ENCODE data around the gene GAL. TPM values are rescaled to one million over a fixed set of nuclear protein-coding genes. Genes with fewer than 3 reads are reported as not detected.

GAL gene
- total RNA-seq, 6 experiments from 2014 or later = 0.49 TPM; not detected in 5

DNA sequence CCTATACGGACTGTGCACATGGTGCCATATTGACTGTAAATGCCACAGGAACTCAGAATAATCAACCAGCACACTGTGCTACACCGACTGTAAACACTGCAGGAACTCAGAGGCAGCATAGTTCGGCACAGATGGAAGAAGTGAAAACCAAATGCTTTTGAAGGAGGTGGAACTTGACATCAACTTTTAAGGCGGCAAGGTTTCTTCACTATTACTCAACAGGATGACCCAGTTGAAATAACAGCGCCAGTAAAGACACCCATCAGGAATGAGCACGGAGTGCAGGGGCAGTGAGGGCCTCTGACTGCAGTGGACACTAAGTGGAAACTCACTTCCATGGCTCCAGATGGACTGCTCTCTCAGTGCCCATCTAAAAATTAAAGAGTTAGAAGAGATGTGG, 51.3 kb downstream of the GAL start:
- intact Hi-C loops (cut with DNase I) = no loop called here
- ATAC-seq (no peak), DNase-seq (no peak)
- H3K27ac ChIP-seq = no peak overlapping the region
- H3K27me3 ChIP-seq = no peaks in the 10 kb centered on the region
- no peaks in the 10 kb centered on the region for H3K9me3 ChIP-seq
- TF ChIP-seq POLR2A (IDR thresholded peaks at IDR 0.05) = no peak
- TF ChIP-seq, protein P1, sequence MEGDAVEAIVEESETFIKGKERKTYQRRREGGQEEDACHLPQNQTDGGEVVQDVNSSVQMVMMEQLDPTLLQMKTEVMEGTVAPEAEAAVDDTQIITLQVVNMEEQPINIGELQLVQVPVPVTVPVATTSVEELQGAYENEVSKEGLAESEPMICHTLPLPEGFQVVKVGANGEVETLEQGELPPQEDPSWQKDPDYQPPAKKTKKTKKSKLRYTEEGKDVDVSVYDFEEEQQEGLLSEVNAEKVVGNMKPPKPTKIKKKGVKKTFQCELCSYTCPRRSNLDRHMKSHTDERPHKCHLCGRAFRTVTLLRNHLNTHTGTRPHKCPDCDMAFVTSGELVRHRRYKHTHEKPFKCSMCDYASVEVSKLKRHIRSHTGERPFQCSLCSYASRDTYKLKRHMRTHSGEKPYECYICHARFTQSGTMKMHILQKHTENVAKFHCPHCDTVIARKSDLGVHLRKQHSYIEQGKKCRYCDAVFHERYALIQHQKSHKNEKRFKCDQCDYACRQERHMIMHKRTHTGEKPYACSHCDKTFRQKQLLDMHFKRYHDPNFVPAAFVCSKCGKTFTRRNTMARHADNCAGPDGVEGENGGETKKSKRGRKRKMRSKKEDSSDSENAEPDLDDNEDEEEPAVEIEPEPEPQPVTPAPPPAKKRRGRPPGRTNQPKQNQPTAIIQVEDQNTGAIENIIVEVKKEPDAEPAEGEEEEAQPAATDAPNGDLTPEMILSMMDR (IDR thresholded peaks at IDR 0.05) = no peak
- H3K4me1 ChIP-seq = no peaks in the 10 kb centered on the region
- H3K4me3 ChIP-seq = no peak overlapping the region
- 68% methylated on average over 6 of the region's 6 CpGs for WGBS (ENCODE audit: insufficient coverage, low coverage, low lambda C conversion rate, missing lambda C conversion rate)
- no peaks in the 10 kb centered on the region for H3K36me3 ChIP-seq

Other genes starting within 250 kb of the GAL start
- gene PPP6R3, start 223.8 kb upstream of the GAL start, total RNA-seq = 10 to 100 TPM; 35.8 to 48.3 (median 39.2) TPM
- gene TESMIN, start 67.0 kb downstream of the GAL start, total RNA-seq = 1 to 10 TPM in 2 of 6 experiments, under 1 TPM in 4; 0.42 to 1.4 (median 0.80) TPM
- gene CPT1A, start 157.4 kb downstream of the GAL start, total RNA-seq = 100 to 1,000 TPM in 3 of 6 experiments, 10 to 100 TPM in 3; 30.5 to 152 (median 90.8) TPM
- 10 to 100 TPM; 18.8 to 50.4 (median 26.0) TPM for gene MRPL21, start 219.3 kb downstream of the GAL start, total RNA-seq
- gene IGHMBP2, start 219.3 kb downstream of the GAL start, total RNA-seq = 10 to 100 TPM in 4 of 6 experiments, 1 to 10 TPM in 2; 5.8 to 21.2 (median 11.5) TPM